ENCODE measurements around the gene UBE2H. TPM values are rescaled to one million over a fixed set of nuclear protein-coding genes. Genes with fewer than 3 reads are reported as not detected.

Gene UBE2H
- total RNA-seq, 2 donors from 2014 or later = 92.6 to 93.4 TPM

- intact Hi-C loops (cut with DNase I) = no loop called here
- 48 to 59% methylated on average over 2 of the region's 2 CpGs for WGBS, 2 donors
- H3K27me3 ChIP-seq = no peaks in the 10 kb centered on the region
- no peaks in the 10 kb centered on the region for H3K9me3 ChIP-seq
- DNase-seq (no peak), ATAC-seq (peak; percentile 28)
- peaks cover 41% of the 10 kb centered on the region for H3K4me1 ChIP-seq
- H3K4me3 ChIP-seq = no peak overlapping the region
- no peak overlapping the region for H3K27ac ChIP-seq
- TF ChIP-seq POLR2A (IDR thresholded peaks at IDR 0.05) (no peak), CTCF (IDR thresholded peaks at IDR 0.05) (no peak)
- peaks cover 0 to 2% of the 10 kb centered on the region in 2 donors for H3K36me3 ChIP-seq (replicated peaks in 1 of 2; ENCODE audit: insufficient read depth in 1 of 2, low read depth in 2 of 2)
Measured at GRCh38 chr7:129940329-129940728, 12.4 kb downstream of the UBE2H start.

- Histone ChIP-seq H3K4me3 (no peak overlapping the region), H3K4me1 (peaks cover 41% of the 10 kb centered on the region), H3K27me3 (no peaks in the 10 kb centered on the region), H3K27ac (no peak overlapping the region), H3K36me3 (replicated peaks in 1 of 2; ENCODE audit: insufficient read depth in 1 of 2, low read depth in 2 of 2) (peaks cover 0 to 2% of the 10 kb centered on the region in 2 donors), H3K9me3 (no peaks in the 10 kb centered on the region)
- TF ChIP-seq POLR2A (IDR thresholded peaks at IDR 0.05) (no peak), CTCF (IDR thresholded peaks at IDR 0.05) (no peak)
- DNase-seq = no peak
- peak; percentile 22 for ATAC-seq
- WGBS, 2 donors = 79 to 82% methylated on average over 4 of the region's 4 CpGs
- intact Hi-C loops (cut with DNase I) = no loop called here
Measured at GRCh38 chr7:129939881-129940280, 12.9 kb downstream of the UBE2H start.

GRCh38 chr7:129933627-129934026, 19.1 kb downstream of the UBE2H start:
- Histone ChIP-seq H3K27me3 (no peaks in the 10 kb centered on the region), H3K27ac (no peak overlapping the region), H3K36me3 (replicated peaks in 1 of 2; ENCODE audit: insufficient read depth in 1 of 2, low read depth in 2 of 2) (peaks cover 0 to 2% of the 10 kb centered on the region in 2 donors), H3K9me3 (no peaks in the 10 kb centered on the region), H3K4me1 (peaks cover 8% of the 10 kb centered on the region), H3K4me3 (no peak overlapping the region)
- no peak for ATAC-seq
- 49 to 54% methylated on average over 3 of the region's 3 CpGs for WGBS, 2 donors
- DNase-seq = no peak
- no peak for TF ChIP-seq POLR2A (IDR thresholded peaks at IDR 0.05)
- no peak for TF ChIP-seq CTCF (IDR thresholded peaks at IDR 0.05)
- intact Hi-C loops (cut with DNase I) = no loop called here

GRCh38 chr7:129926618-129927017, 26.1 kb downstream of the UBE2H start:
- Histone ChIP-seq H3K36me3 (replicated peaks in 1 of 2; ENCODE audit: insufficient read depth in 1 of 2, low read depth in 2 of 2) (peaks cover 0 to 1% of the 10 kb centered on the region in 2 donors), H3K27ac (peak overlapping the region in 1 of 4 donors; percentile 7), H3K27me3 (no peaks in the 10 kb centered on the region), H3K4me3 (no peak overlapping the region), H3K9me3 (no peaks in the 10 kb centered on the region), H3K4me1 (peaks cover 27% of the 10 kb centered on the region)
- TF ChIP-seq POLR2A (IDR thresholded peaks at IDR 0.05) (no peak), CTCF (IDR thresholded peaks at IDR 0.05) (no peak)
- intact Hi-C loops (cut with DNase I) = no loop called here
- DNase-seq = no peak
- ATAC-seq = no peak
- WGBS, 2 donors = 44 to 57% methylated on average over 3 of the region's 3 CpGs

GRCh38 chr7:129925416-129926002, 27.3 kb downstream of the UBE2H start:
- Histone ChIP-seq H3K36me3 (replicated peaks in 1 of 2; ENCODE audit: insufficient read depth in 1 of 2, low read depth in 2 of 2) (peaks cover 0 to 1% of the 10 kb centered on the region in 2 donors), H3K4me3 (no peak overlapping the region), H3K27me3 (no peaks in the 10 kb centered on the region), H3K9me3 (no peaks in the 10 kb centered on the region), H3K4me1 (peaks cover 37% of the 10 kb centered on the region), H3K27ac (peak overlapping the region in 1 of 4 donors; percentile 28)
- TF ChIP-seq POLR2A (IDR thresholded peaks at IDR 0.05) (no peak), CTCF (IDR thresholded peaks at IDR 0.05) (no peak)
- 74 to 80% methylated on average over 8 of the region's 8 CpGs for WGBS, 2 donors
- DNase-seq = no peak
- no peak for ATAC-seq
- intact Hi-C loops (cut with DNase I) = no loop called here

All from body of pancreas (tissue), 4 donors.